HepG2 (cell line): ENCODE measurements around the gene MYL12B. TPM values are rescaled to one million over a fixed set of nuclear protein-coding genes. Genes with fewer than 3 reads are reported as not detected.

ENCODE experiments used
- AGO2 ChIP-seq: fragments of 200-400 bp; formaldehyde crosslinking; optimal IDR thresholded peaks from 2 replicates; pipeline ENCODE3; 2017; ENCODE audit warnings: mild to moderate bottlenecking, low read depth, low read length, moderate library complexity
- ATF3 ChIP-seq: sonication (generic); formaldehyde crosslinking; IDR thresholded peaks from 2 replicates; pipeline ENCODE4 v1.4.0; 2020; ENCODE audit warnings: missing genetic modification reagents
- BRD4 ChIP-seq: sonication (generic); formaldehyde crosslinking; IDR thresholded peaks from 2 replicates; pipeline ENCODE4 v1.4.0; 2020; ENCODE audit warnings: missing genetic modification reagents
- ERF ChIP-seq: IDR thresholded peaks from 2 replicates; pipeline ENCODE4 v1.6.1; 2018; ENCODE audit warnings: missing biosample characterization, missing genetic modification reagents
- GTF2F1 ChIP-seq: fragments of 150-350 bp; IDR thresholded peaks from 2 replicates; pipeline ENCODE4 v1.6.1; 2014; ENCODE audit warnings: low read length
- HCFC1 ChIP-seq: fragments of 150-350 bp; IDR thresholded peaks from 2 replicates; pipeline ENCODE4 v1.6.1; 2014; ENCODE audit warnings: low read depth, low read length
- HIVEP1 ChIP-seq: sonication (generic); formaldehyde crosslinking; IDR thresholded peaks from 2 replicates; pipeline ENCODE4 v1.4.0; 2020; ENCODE audit warnings: mild to moderate bottlenecking, missing genetic modification reagents
- KDM5B ChIP-seq: sonication (generic); formaldehyde crosslinking; IDR thresholded peaks from 2 replicates; pipeline ENCODE4 v1.4.0; 2020; ENCODE audit warnings: missing genetic modification reagents, mild to moderate bottlenecking, borderline replicate concordance
- KLF11 ChIP-seq: IDR thresholded peaks from 2 replicates; pipeline ENCODE4 v1.6.1; 2016; ENCODE audit warnings: missing compliant biosample characterization
- LCORL ChIP-seq, 2 experiments: fragments of 450-650 bp in 1 of 2; sonication (generic) in 1 of 2; formaldehyde crosslinking in 1 of 2; IDR thresholded peaks; 2 replicates each; pipeline versions ENCODE4 v1.5.0 to v1.6.1; 2017 to 2020; ENCODE audit warnings: antibody characterized with exemption in 1 of 2, missing genetic modification reagents in 1 of 2
- MIXL1 ChIP-seq: IDR thresholded peaks from 2 replicates; pipeline ENCODE4 v1.6.1; 2016
- MNT ChIP-seq: fragments of 450-650 bp; IDR thresholded peaks from 2 replicates; pipeline ENCODE4 v1.6.1; 2016
- NCOA2 ChIP-seq: sonication (generic); formaldehyde crosslinking; IDR thresholded peaks from 2 replicates; pipeline ENCODE4 v1.8.0; 2022; ENCODE audit warnings: inconsistent platforms
- PHF5A ChIP-seq: IDR thresholded peaks from one replicate; pipeline ENCODE4 v1.6.1; 2018; ENCODE audit warnings: low read depth, missing genetic modification reagents; ENCODE audit not compliant: unreplicated experiment
- PRDM4 ChIP-seq: sonication (generic); formaldehyde crosslinking; IDR thresholded peaks from 2 replicates; pipeline ENCODE4 v1.9.0; 2021; ENCODE audit warnings: missing genetic modification reagents, borderline replicate concordance
- SRF ChIP-seq: IDR thresholded peaks from 2 replicates; pipeline ENCODE4 v1.6.1; 2011; ENCODE audit warnings: mild to moderate bottlenecking, low read depth, low read length, moderate library complexity
- SUZ12 ChIP-seq: fragments of 150-350 bp; IDR thresholded peaks from 2 replicates; pipeline ENCODE4 v1.6.1; 2014; ENCODE audit warnings: low read depth, low read length
- TAF1 ChIP-seq: sonication (generic); formaldehyde crosslinking; IDR thresholded peaks from 2 replicates; pipeline ENCODE4 v1.4.0; 2020; ENCODE audit warnings: missing genetic modification reagents
- TBX2 ChIP-seq: sonication (generic); formaldehyde crosslinking; IDR thresholded peaks from 2 replicates; pipeline ENCODE4 v1.5.0; 2020; ENCODE audit warnings: missing genetic modification reagents, mild to moderate bottlenecking, borderline replicate concordance
- XBP1 ChIP-seq: sonication (generic); formaldehyde crosslinking; IDR thresholded peaks from 2 replicates; pipeline ENCODE4 v1.5.0; 2020; ENCODE audit warnings: missing genetic modification reagents
- ZBTB20 ChIP-seq: sonication (generic); formaldehyde crosslinking; IDR thresholded peaks from 2 replicates; pipeline ENCODE4 v1.8.1; 2023; ENCODE audit warnings: missing genetic modification reagents, low read depth, mild to moderate bottlenecking, borderline replicate concordance
- ZIK1 ChIP-seq: sonication (generic); formaldehyde crosslinking; IDR thresholded peaks from 2 replicates; pipeline ENCODE4 v1.5.0; 2020; ENCODE audit warnings: mild to moderate bottlenecking, low read depth, missing genetic modification reagents, borderline replicate concordance
- ZKSCAN8 ChIP-seq: IDR thresholded peaks from 2 replicates; pipeline ENCODE4 v1.6.1; 2016; ENCODE audit warnings: borderline replicate concordance, missing genetic modification reagents, missing compliant biosample characterization
- ZNF605 ChIP-seq: sonication (generic); formaldehyde crosslinking; IDR thresholded peaks from 2 replicates; pipeline ENCODE4 v1.8.0; 2022; ENCODE audit warnings: mild to moderate bottlenecking, missing genetic modification reagents
- ZNF746 ChIP-seq: sonication (generic); formaldehyde crosslinking; IDR thresholded peaks from 2 replicates; pipeline ENCODE4 v1.8.0; 2022; ENCODE audit warnings: mild to moderate bottlenecking, missing genetic modification reagents
- ZNF747 ChIP-seq: sonication (generic); formaldehyde crosslinking; IDR thresholded peaks from 2 replicates; pipeline ENCODE4 v1.8.1; 2023; ENCODE audit warnings: missing genetic modification reagents, mild to moderate bottlenecking, borderline replicate concordance
- ZNF772 ChIP-seq: sonication (generic); formaldehyde crosslinking; IDR thresholded peaks from 2 replicates; pipeline ENCODE4 v1.5.0; 2020; ENCODE audit warnings: mild to moderate bottlenecking, missing genetic modification reagents
- ZSCAN9 ChIP-seq: IDR thresholded peaks from 2 replicates; pipeline ENCODE4 v1.6.1; 2016; ENCODE audit warnings: borderline replicate concordance
- ZZZ3 ChIP-seq: sonication (generic); formaldehyde crosslinking; IDR thresholded peaks from 2 replicates; pipeline ENCODE4 v1.4.0; 2020; ENCODE audit warnings: missing genetic modification reagents, mild to moderate bottlenecking, borderline replicate concordance
- polyA plus RNA-seq, 8 experiments: library from polyadenylated mRNA; depleted of rRNA in 3 of 8; stranded (reverse) in 7 of 8; unstranded in 1 of 8; fragments of >200 nt; fragmentation: Illumina TruSeq in 4 of 8; extraction: Trizol in 4 of 8; gene quantifications; 2 replicates each; pipeline versions ENCODE4 v1.2.1 to v1.2.3, GENCODE V29; 2011 to 2016; ENCODE audit warnings: low read depth in 4 of 8, missing spikeins in 1 of 8, mixed read lengths in 1 of 8; ENCODE audit not compliant: insufficient read depth in 1 of 8
- total RNA-seq, 5 experiments: library from RNA; depleted of rRNA; stranded (reverse); fragments of >200 nt; fragmentation: Illumina TruSeq; extraction: Trizol; gene quantifications; 2 replicates each; pipeline ENCODE4 v1.2.3, GENCODE V29; 2016; ENCODE audit warnings: low read depth in 1 of 5

MYL12B gene
- total and polyA plus RNA-seq, 2 of the 13 experiments (the other 11 are each of a cell fraction or from before 2014, with no cell fraction given), result 265 to 340 TPM

- TF ChIP-seq ZNF746 (CRISPR knock-in tag) (no peak), ZSCAN9 (CRISPR knock-in tag) (peak; percentile 34; the same call in 1 of the 2 replicates), ATF3 (CRISPR knock-in tag) (no peak), PHF5A (CRISPR knock-in tag) (peak; percentile 52), AGO2 (no peak), KDM5B (no peak), ZNF772 (0 out of 2 replicates have a peak, but pooled peaks have one; percentile 43), PRDM4 (CRISPR knock-in tag) (no peak), ZNF605 (no peak), BRD4 (no peak), TAF1 (CRISPR knock-in tag) (no peak), MNT (peak; percentile 48), ZNF747 (no peak), XBP1 (CRISPR knock-in tag) (no peak), KLF11 (no peak; the same call in 1 of the 2 replicates), ZBTB20 (CRISPR knock-in tag) (peak; percentile 99), SRF (no peak), TBX2 (peak; percentile 58; the same call in 1 of the 2 replicates), HCFC1 (no peak), HIVEP1 (CRISPR knock-in tag) (no peak), ZKSCAN8 (CRISPR knock-in tag) (no peak), ERF (CRISPR knock-in tag) (0 out of 2 replicates have a peak, but pooled peaks have one; percentile 26), ZZZ3 (CRISPR knock-in tag) (no peak), NCOA2 (CRISPR knock-in tag) (peak; percentile 79), ZIK1 (no peak), MIXL1 (CRISPR knock-in tag) (no peak; the same call in 1 of the 2 replicates), GTF2F1 (no peak), LCORL (IDR thresholded peaks at IDR 0.05) (no peak), LCORL (CRISPR knock-in tag; IDR thresholded peaks at IDR 0.05) (no peak), SUZ12 (no peak)
Measured at GRCh38 chr18:3217948-3218647, 43.8 kb upstream of the MYL12B start (continued).
